ENCODE measurements around the gene PRKG2. TPM values are rescaled to one million over a fixed set of nuclear protein-coding genes. Genes with fewer than 3 reads are reported as not detected.

Gene PRKG2
- total RNA-seq, 1 donor from 2014 or later: not detected

DNA sequence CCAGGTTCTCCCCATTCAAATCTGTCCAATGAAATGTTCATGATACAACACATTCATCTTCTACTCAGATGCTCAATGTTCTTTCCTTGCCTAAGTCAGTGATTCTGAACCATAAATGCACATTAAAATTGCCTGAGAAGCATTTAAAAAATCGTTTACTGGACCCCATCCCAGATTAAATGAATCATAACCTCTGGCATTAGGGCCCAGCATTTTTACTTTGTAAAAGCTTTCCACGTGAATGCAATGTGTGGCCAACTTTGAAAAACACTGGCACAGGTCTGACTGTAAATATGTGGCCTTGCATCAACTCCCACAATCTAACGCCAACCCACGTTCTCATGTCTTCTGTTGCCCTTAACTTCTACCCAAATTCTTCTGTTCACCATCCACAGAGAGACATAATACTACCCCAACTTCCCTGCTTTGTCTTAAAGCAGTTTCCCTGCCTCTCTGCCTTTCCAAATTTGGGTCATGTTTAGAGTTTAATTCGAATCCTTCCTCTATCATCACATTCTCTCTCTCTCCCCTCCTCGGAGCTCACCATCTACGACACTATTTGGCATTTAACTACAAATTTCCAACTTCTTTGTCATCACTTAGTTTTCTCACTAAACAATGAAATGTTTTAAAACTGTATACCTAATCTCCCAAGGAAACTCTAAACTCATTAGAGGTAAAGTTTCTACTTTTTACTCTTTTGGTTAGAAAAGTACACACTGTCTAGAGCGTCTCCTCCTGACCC, 78.7 kb downstream of the PRKG2 start:
- Mint-ChIP-seq H3K4me3 (ENCODE audit: unreplicated experiment) (no peak overlapping the region), H3K27ac (ENCODE audit: unreplicated experiment) (no peak overlapping the region), H3K27me3 (ENCODE audit: unreplicated experiment) (no peaks in the 10 kb centered on the region), H3K4me1 (ENCODE audit: unreplicated experiment) (no peaks in the 10 kb centered on the region), H3K36me3 (ENCODE audit: unreplicated experiment) (no peaks in the 10 kb centered on the region), H3K9me3 (ENCODE audit: unreplicated experiment) (no peaks in the 10 kb centered on the region)
- no peak for DNase-seq (ENCODE audit: extremely low spot score, unreplicated experiment)
- TF ChIP-seq, protein P1, sequence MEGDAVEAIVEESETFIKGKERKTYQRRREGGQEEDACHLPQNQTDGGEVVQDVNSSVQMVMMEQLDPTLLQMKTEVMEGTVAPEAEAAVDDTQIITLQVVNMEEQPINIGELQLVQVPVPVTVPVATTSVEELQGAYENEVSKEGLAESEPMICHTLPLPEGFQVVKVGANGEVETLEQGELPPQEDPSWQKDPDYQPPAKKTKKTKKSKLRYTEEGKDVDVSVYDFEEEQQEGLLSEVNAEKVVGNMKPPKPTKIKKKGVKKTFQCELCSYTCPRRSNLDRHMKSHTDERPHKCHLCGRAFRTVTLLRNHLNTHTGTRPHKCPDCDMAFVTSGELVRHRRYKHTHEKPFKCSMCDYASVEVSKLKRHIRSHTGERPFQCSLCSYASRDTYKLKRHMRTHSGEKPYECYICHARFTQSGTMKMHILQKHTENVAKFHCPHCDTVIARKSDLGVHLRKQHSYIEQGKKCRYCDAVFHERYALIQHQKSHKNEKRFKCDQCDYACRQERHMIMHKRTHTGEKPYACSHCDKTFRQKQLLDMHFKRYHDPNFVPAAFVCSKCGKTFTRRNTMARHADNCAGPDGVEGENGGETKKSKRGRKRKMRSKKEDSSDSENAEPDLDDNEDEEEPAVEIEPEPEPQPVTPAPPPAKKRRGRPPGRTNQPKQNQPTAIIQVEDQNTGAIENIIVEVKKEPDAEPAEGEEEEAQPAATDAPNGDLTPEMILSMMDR (IDR thresholded peaks at IDR 0.05): no peak

- Mint-ChIP-seq H3K4me1 (ENCODE audit: unreplicated experiment) (no peaks in the 10 kb centered on the region), H3K9me3 (ENCODE audit: unreplicated experiment) (no peaks in the 10 kb centered on the region), H3K27ac (ENCODE audit: unreplicated experiment) (no peak overlapping the region), H3K36me3 (ENCODE audit: unreplicated experiment) (no peaks in the 10 kb centered on the region), H3K27me3 (ENCODE audit: unreplicated experiment) (no peaks in the 10 kb centered on the region), H3K4me3 (ENCODE audit: unreplicated experiment) (no peak overlapping the region)
- TF ChIP-seq, protein P1 (IDR thresholded peaks at IDR 0.05): no peak
- DNase-seq (ENCODE audit: extremely low spot score, unreplicated experiment): no peak
Observed at GRCh38 chr4:81135501-81135900, 79.5 kb downstream of the PRKG2 start.

GRCh38 chr4:81131563-81131962, 83.5 kb downstream of the PRKG2 start:
- Mint-ChIP-seq H3K36me3 (ENCODE audit: unreplicated experiment) (no peaks in the 10 kb centered on the region), H3K4me1 (ENCODE audit: unreplicated experiment) (no peaks in the 10 kb centered on the region), H3K9me3 (ENCODE audit: unreplicated experiment) (no peaks in the 10 kb centered on the region), H3K4me3 (ENCODE audit: unreplicated experiment) (no peak overlapping the region), H3K27ac (ENCODE audit: unreplicated experiment) (no peak overlapping the region), H3K27me3 (ENCODE audit: unreplicated experiment) (no peaks in the 10 kb centered on the region)
- DNase-seq (ENCODE audit: extremely low spot score, unreplicated experiment): no peak
- TF ChIP-seq, protein P1 (IDR thresholded peaks at IDR 0.05): no peak

DNA sequence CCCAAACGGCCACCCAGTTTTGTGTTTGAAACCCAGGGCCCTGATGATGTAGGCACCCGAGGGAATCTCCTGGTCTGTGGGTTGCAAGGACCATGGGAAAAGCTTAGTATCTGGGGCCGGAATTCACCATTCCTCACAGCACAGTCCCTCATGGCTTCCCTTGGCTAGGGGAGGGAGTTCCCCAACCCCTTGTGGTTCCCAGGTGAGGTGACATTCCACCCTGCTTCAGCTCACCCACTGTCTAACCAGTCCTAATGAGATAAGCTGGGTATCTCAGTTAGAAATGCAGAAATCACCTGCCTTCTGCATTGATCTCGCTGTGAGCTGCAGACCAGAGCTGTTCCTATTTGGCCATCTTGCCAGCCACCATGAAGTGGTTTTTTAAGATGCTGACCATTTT, 84.0 kb downstream of the PRKG2 start:
- TF ChIP-seq, protein P1 (IDR thresholded peaks at IDR 0.05): no peak
- Mint-ChIP-seq H3K27ac (ENCODE audit: unreplicated experiment) (no peak overlapping the region), H3K27me3 (ENCODE audit: unreplicated experiment) (no peaks in the 10 kb centered on the region), H3K9me3 (ENCODE audit: unreplicated experiment) (no peaks in the 10 kb centered on the region), H3K4me1 (ENCODE audit: unreplicated experiment) (no peaks in the 10 kb centered on the region), H3K4me3 (ENCODE audit: unreplicated experiment) (no peak overlapping the region), H3K36me3 (ENCODE audit: unreplicated experiment) (no peaks in the 10 kb centered on the region)
- no peak for DNase-seq (ENCODE audit: extremely low spot score, unreplicated experiment)

- no peak overlapping the region for H3K4me3 Mint-ChIP-seq (ENCODE audit: unreplicated experiment)
- TF ChIP-seq, protein P1 (IDR thresholded peaks at IDR 0.05): no peak
- H3K36me3 Mint-ChIP-seq (ENCODE audit: unreplicated experiment): no peaks in the 10 kb centered on the region
- H3K9me3 Mint-ChIP-seq (ENCODE audit: unreplicated experiment): no peaks in the 10 kb centered on the region
- no peaks in the 10 kb centered on the region for H3K27me3 Mint-ChIP-seq (ENCODE audit: unreplicated experiment)
- no peak overlapping the region for H3K27ac Mint-ChIP-seq (ENCODE audit: unreplicated experiment)
- H3K4me1 Mint-ChIP-seq (ENCODE audit: unreplicated experiment): no peaks in the 10 kb centered on the region
- no peak for DNase-seq (ENCODE audit: extremely low spot score, unreplicated experiment)
Observed at GRCh38 chr4:81130569-81130968, 84.5 kb downstream of the PRKG2 start.
